GM18508 (cell line): Measurements from ENCODE around the gene MAGI1.

Source experiments
- ATAC-seq: cut with Tn5 transposase; IDR thresholded peaks from one replicate; pipeline ENCODE4 v1.9.1; 2021; ENCODE audit warnings: moderate number of reproducible peaks; ENCODE audit not compliant: insufficient read depth, unreplicated experiment

MAGI1 gene

GRCh38 chr3:65950340-65951326 is 88.1 kb downstream of the MAGI1 start:
- ATAC-seq, result no peak

- ATAC-seq, result no peak
Observed at GRCh38 chr3:65948841-65949573, 89.7 kb downstream of the MAGI1 start.

GRCh38 chr3:65946438-65946837 is 92.3 kb downstream of the MAGI1 start:
- ATAC-seq, result no peak

GRCh38 chr3:65945953-65946352 is 92.8 kb downstream of the MAGI1 start:
- no peak for ATAC-seq

- no peak for ATAC-seq
Observed at GRCh38 chr3:65945480-65945879, 93.2 kb downstream of the MAGI1 start.

GRCh38 chr3:65944252-65944651 is 94.5 kb downstream of the MAGI1 start:
- no peak for ATAC-seq

- ATAC-seq, result no peak
Observed at GRCh38 chr3:65939801-65940246, 98.9 kb downstream of the MAGI1 start.

- no peak for ATAC-seq
Observed at GRCh38 chr3:65939184-65939583, 99.5 kb downstream of the MAGI1 start.

- ATAC-seq, result no peak
Observed at GRCh38 chr3:65938676-65939075, 100.0 kb downstream of the MAGI1 start.

- no peak for ATAC-seq
Observed at GRCh38 chr3:65938147-65938546, 100.6 kb downstream of the MAGI1 start.

- no peak for ATAC-seq
Observed at GRCh38 chr3:65936908-65937638, 101.6 kb downstream of the MAGI1 start.

GRCh38 chr3:65935724-65936123 is 103.0 kb downstream of the MAGI1 start:
- no peak for ATAC-seq

- no peak for ATAC-seq
Observed at GRCh38 chr3:65930648-65931047, 108.1 kb downstream of the MAGI1 start.

GRCh38 chr3:65928110-65928509 is 110.6 kb downstream of the MAGI1 start:
- no peak for ATAC-seq

GRCh38 chr3:65927576-65927975 is 111.1 kb downstream of the MAGI1 start:
- ATAC-seq, result no peak

- no peak for ATAC-seq
Observed at GRCh38 chr3:65925254-65925954, 113.3 kb downstream of the MAGI1 start.

GRCh38 chr3:65924762-65925161 is 114.0 kb downstream of the MAGI1 start:
- ATAC-seq, result no peak

- ATAC-seq, result no peak
Observed at GRCh38 chr3:65922441-65922840, 116.3 kb downstream of the MAGI1 start.

GRCh38 chr3:65919826-65920225 is 118.9 kb downstream of the MAGI1 start:
- no peak for ATAC-seq

- no peak for ATAC-seq
Observed at GRCh38 chr3:65915477-65915876, 123.2 kb downstream of the MAGI1 start.
